ENCODE data around the gene MIPOL1. TPM values are rescaled to one million over a fixed set of nuclear protein-coding genes. Genes with fewer than 3 reads are reported as not detected.
"Not testable (repeated sequence)": the region's sequence is repeated elsewhere in the genome, so short reads cannot be mapped to it uniquely, and the experiment has no call there.

Gene MIPOL1
- total and polyA plus RNA-seq, 2 experiments from 2014 or later = 5.7 to 5.9 TPM

- Histone ChIP-seq H3K27me3 (replicated peaks; ENCODE audit: insufficient read depth) (no peaks in the 10 kb centered on the region), H2AFZ (peak overlapping the region; percentile 97), H3K9ac (peak overlapping the region; percentile 91), H3K27ac (no peak overlapping the region), H3K79me2 (ENCODE audit: insufficient read depth) (peaks cover 29% of the 10 kb centered on the region), H3F3A (ENCODE audit: insufficient read depth) (peaks cover 26% of the 10 kb centered on the region), H3K4me3 (peak overlapping the region; percentile 83), H3K36me3 (ENCODE audit: low read depth) (no peaks in the 10 kb centered on the region), H4K20me1 (ENCODE audit: insufficient read depth) (no peaks in the 10 kb centered on the region), H3K4me1 (ENCODE audit: insufficient read depth) (peaks cover 27% of the 10 kb centered on the region), H3K4me2 (ENCODE audit: unreplicated experiment) (peak overlapping the region; percentile 94), H3K9me2 (ENCODE audit: insufficient read depth) (no peaks in the 10 kb centered on the region), H3K9me3 (ENCODE audit: low read depth) (no peaks in the 10 kb centered on the region)
- DNase-seq = no peak
- 62 to 64% methylated on average over 5 of the region's 5 CpGs for WGBS, 2 experiments (ENCODE audit: low coverage in 1 of 2, low lambda C conversion rate in 2 of 2, missing lambda C conversion rate in 2 of 2)
- in situ Hi-C loops (cut with MboI) = no loop called here
- TF ChIP-seq EZH2 (IDR thresholded peaks at IDR 0.05; ENCODE audit: insufficient read depth, poor library complexity, severe bottlenecking) (no peak), EZH2phosphoT487 (IDR thresholded peaks at IDR 0.05; ENCODE audit: insufficient read depth, low read depth) (no peak)
These were observed 1.2 kb downstream of the MIPOL1 start for GRCh38 chr14:37198907-37199306.

- H3K79me2 ChIP-seq (ENCODE audit: insufficient read depth) = peaks cover 57% of the 10 kb centered on the region
- peaks cover 14% of the 10 kb centered on the region for H3K4me1 ChIP-seq (ENCODE audit: insufficient read depth)
- no peaks in the 10 kb centered on the region for H3K36me3 ChIP-seq (ENCODE audit: low read depth)
- H3K27ac ChIP-seq = no peak overlapping the region
- WGBS, 2 experiments (ENCODE audit: low coverage in 1 of 2, low lambda C conversion rate in 2 of 2, missing lambda C conversion rate in 2 of 2) = 94 to 98% methylated on average over 2 of the region's 2 CpGs
- H3K4me3 ChIP-seq = no peak overlapping the region
- no peaks in the 10 kb centered on the region for H3K9me3 ChIP-seq (ENCODE audit: low read depth)
- no peaks in the 10 kb centered on the region for H4K20me1 ChIP-seq (ENCODE audit: insufficient read depth)
- H3K9me2 ChIP-seq (ENCODE audit: insufficient read depth) = no peaks in the 10 kb centered on the region
- no peaks in the 10 kb centered on the region for H3K27me3 ChIP-seq (replicated peaks; ENCODE audit: insufficient read depth)
- no peak for TF ChIP-seq EZH2phosphoT487 (IDR thresholded peaks at IDR 0.05; ENCODE audit: insufficient read depth, low read depth)
- TF ChIP-seq EZH2 (IDR thresholded peaks at IDR 0.05; ENCODE audit: insufficient read depth, poor library complexity, severe bottlenecking) = no peak
- no peak overlapping the region for H3K4me2 ChIP-seq (ENCODE audit: unreplicated experiment)
- no peak for DNase-seq
- no peak overlapping the region for H2AFZ ChIP-seq
- in situ Hi-C loops (cut with MboI) = no loop called here
- peaks cover 16% of the 10 kb centered on the region for H3F3A ChIP-seq (ENCODE audit: insufficient read depth)
- H3K9ac ChIP-seq = no peak overlapping the region
These were observed 4.0 kb downstream of the MIPOL1 start for GRCh38 chr14:37201724-37202123.

GRCh38 chr14:37202265-37202664, 4.5 kb downstream of the MIPOL1 start:
- H3K9me2 ChIP-seq (ENCODE audit: insufficient read depth) = no peaks in the 10 kb centered on the region
- WGBS, 2 experiments (ENCODE audit: low coverage in 1 of 2, low lambda C conversion rate in 2 of 2, missing lambda C conversion rate in 2 of 2) = 70 to 74% methylated on average over 2 of the region's 2 CpGs
- peaks cover 62% of the 10 kb centered on the region for H3K79me2 ChIP-seq (ENCODE audit: insufficient read depth)
- no peak overlapping the region for H3K4me3 ChIP-seq
- H3F3A ChIP-seq (ENCODE audit: insufficient read depth) = peaks cover 10% of the 10 kb centered on the region; the same call in 1 of the 2 replicates
- no peaks in the 10 kb centered on the region for H4K20me1 ChIP-seq (ENCODE audit: insufficient read depth)
- no peak overlapping the region for H3K9ac ChIP-seq
- no peak overlapping the region for H3K4me2 ChIP-seq (ENCODE audit: unreplicated experiment)
- no peak overlapping the region for H3K27ac ChIP-seq
- H3K27me3 ChIP-seq (replicated peaks; ENCODE audit: insufficient read depth) = no peaks in the 10 kb centered on the region
- DNase-seq = peak; percentile 45
- no peak overlapping the region for H2AFZ ChIP-seq
- no peaks in the 10 kb centered on the region for H3K9me3 ChIP-seq (ENCODE audit: low read depth)
- H3K36me3 ChIP-seq (ENCODE audit: low read depth) = no peaks in the 10 kb centered on the region
- TF ChIP-seq EZH2phosphoT487 (IDR thresholded peaks at IDR 0.05; ENCODE audit: insufficient read depth, low read depth) (no peak), EZH2 (IDR thresholded peaks at IDR 0.05; ENCODE audit: insufficient read depth, poor library complexity, severe bottlenecking) (no peak)
- peaks cover 9% of the 10 kb centered on the region for H3K4me1 ChIP-seq (ENCODE audit: insufficient read depth)
- in situ Hi-C loops (cut with MboI) = no loop called here

- Histone ChIP-seq H2AFZ (no peak overlapping the region), H3K9me3 (ENCODE audit: low read depth) (no peaks in the 10 kb centered on the region), H3K9me2 (ENCODE audit: insufficient read depth) (no peaks in the 10 kb centered on the region), H3K9ac (no peak overlapping the region), H3K4me1 (ENCODE audit: insufficient read depth) (peaks cover 9% of the 10 kb centered on the region), H4K20me1 (ENCODE audit: insufficient read depth) (no peaks in the 10 kb centered on the region), H3F3A (ENCODE audit: insufficient read depth) (peaks cover 7% of the 10 kb centered on the region; the same call in 1 of the 2 replicates), H3K27ac (no peak overlapping the region), H3K36me3 (ENCODE audit: low read depth) (no peaks in the 10 kb centered on the region), H3K4me3 (no peak overlapping the region), H3K79me2 (ENCODE audit: insufficient read depth) (peaks cover 62% of the 10 kb centered on the region), H3K27me3 (replicated peaks; ENCODE audit: insufficient read depth) (no peaks in the 10 kb centered on the region), H3K4me2 (ENCODE audit: unreplicated experiment) (no peak overlapping the region)
- in situ Hi-C loops (cut with MboI) = no loop called here
- DNase-seq = no peak
- TF ChIP-seq EZH2phosphoT487 (IDR thresholded peaks at IDR 0.05; ENCODE audit: insufficient read depth, low read depth) (no peak), EZH2 (IDR thresholded peaks at IDR 0.05; ENCODE audit: insufficient read depth, poor library complexity, severe bottlenecking) (no peak)
- 97 to 100% methylated on average over 2 of the region's 2 CpGs for WGBS, 2 experiments (ENCODE audit: low coverage in 1 of 2, low lambda C conversion rate in 2 of 2, missing lambda C conversion rate in 2 of 2)
These were observed 5.1 kb downstream of the MIPOL1 start for GRCh38 chr14:37202812-37203211.

GRCh38 chr14:37203423-37203822, 5.7 kb downstream of the MIPOL1 start:
- DNase-seq = no peak
- Histone ChIP-seq H3K27me3 (replicated peaks; ENCODE audit: insufficient read depth) (no peaks in the 10 kb centered on the region), H2AFZ (no peak overlapping the region), H3F3A (ENCODE audit: insufficient read depth) (peaks cover 2% of the 10 kb centered on the region; the same call in 1 of the 2 replicates), H3K9ac (no peak overlapping the region), H3K9me2 (ENCODE audit: insufficient read depth) (no peaks in the 10 kb centered on the region), H3K4me2 (ENCODE audit: unreplicated experiment) (no peak overlapping the region), H3K79me2 (ENCODE audit: insufficient read depth) (peaks cover 62% of the 10 kb centered on the region), H3K4me1 (ENCODE audit: insufficient read depth) (peaks cover 7% of the 10 kb centered on the region), H4K20me1 (ENCODE audit: insufficient read depth) (no peaks in the 10 kb centered on the region), H3K27ac (no peak overlapping the region), H3K36me3 (ENCODE audit: low read depth) (no peaks in the 10 kb centered on the region), H3K9me3 (ENCODE audit: low read depth) (no peaks in the 10 kb centered on the region), H3K4me3 (no peak overlapping the region)
- WGBS, 2 experiments (ENCODE audit: low coverage in 1 of 2, low lambda C conversion rate in 2 of 2, missing lambda C conversion rate in 2 of 2) = 100% methylated on average over 1 of the region's 1 CpG
- no peak for TF ChIP-seq EZH2 (IDR thresholded peaks at IDR 0.05; ENCODE audit: insufficient read depth, poor library complexity, severe bottlenecking)
- TF ChIP-seq EZH2phosphoT487 (IDR thresholded peaks at IDR 0.05; ENCODE audit: insufficient read depth, low read depth) = no peak
- in situ Hi-C loops (cut with MboI) = no loop called here

GRCh38 chr14:37205623-37206605, 8.2 kb downstream of the MIPOL1 start:
- H3K9ac ChIP-seq; H2AFZ ChIP-seq; DNase-seq; H3F3A ChIP-seq (ENCODE audit: insufficient read depth); H3K4me3 ChIP-seq; H3K9me2 ChIP-seq (ENCODE audit: insufficient read depth); H3K36me3 ChIP-seq (ENCODE audit: low read depth); in situ Hi-C loops (cut with MboI); H4K20me1 ChIP-seq (ENCODE audit: insufficient read depth); H3K4me1 ChIP-seq (ENCODE audit: insufficient read depth); H3K4me2 ChIP-seq (ENCODE audit: unreplicated experiment); H3K27ac ChIP-seq; H3K9me3 ChIP-seq (ENCODE audit: low read depth); H3K27me3 ChIP-seq (replicated peaks; ENCODE audit: insufficient read depth): not testable (repeated sequence)
- peaks cover 51% of the 10 kb centered on the region for H3K79me2 ChIP-seq (ENCODE audit: insufficient read depth)
- 93 to 95% methylated on average over 7 of the region's 7 CpGs for WGBS, 2 experiments (ENCODE audit: low coverage in 1 of 2, low lambda C conversion rate in 2 of 2, missing lambda C conversion rate in 2 of 2)
